Dendritic cell treated with granulocyte-macrophage colony-stimulating factor and Interleukin-4, amounts not matched to agents 40 ng/mL and 50 ng/mL, for 4 days (primary cell): Measurements from ENCODE around the gene ACOT2.
"Not testable (repeated sequence)": the region's sequence is repeated elsewhere in the genome, so short reads cannot be mapped to it uniquely, and the experiment has no call there.

Experiments used
- H3K27ac Mint-ChIP-seq: one replicate; pipeline ENCODE4 v1.8.0; 2022; ENCODE audit warnings: mild to moderate bottlenecking, mixed read lengths
- H3K27me3 Mint-ChIP-seq: one replicate; pipeline ENCODE4 v1.8.0; 2022; ENCODE audit warnings: mild to moderate bottlenecking, mixed read lengths
- H3K36me3 Mint-ChIP-seq: one replicate; pipeline ENCODE4 v1.8.0; 2022; ENCODE audit warnings: low read depth, mixed read lengths
- H3K4me1 Mint-ChIP-seq: one replicate; pipeline ENCODE4 v1.8.0; 2022; ENCODE audit warnings: low read depth, mixed read lengths
- H3K4me3 Mint-ChIP-seq: one replicate; pipeline ENCODE4 v1.8.0; 2022; ENCODE audit warnings: mild to moderate bottlenecking, moderate library complexity, mixed read lengths
- H3K9me3 Mint-ChIP-seq: one replicate; pipeline ENCODE4 v1.8.0; 2022; ENCODE audit warnings: mixed read lengths
- intact Hi-C: fragments of 100-400 bp; cut with micrococcal nuclease; formaldehyde crosslinking; loops from one replicate; pipeline ENCODE4 v1.15.0; 2022

Gene ACOT2

GRCh38 chr14:73582102-73582979, 13.3 kb downstream of the ACOT2 start:
- intact Hi-C loops, H3K27ac Mint-ChIP-seq, H3K9me3 Mint-ChIP-seq, H3K27me3 Mint-ChIP-seq, H3K4me3 Mint-ChIP-seq, H3K4me1 Mint-ChIP-seq: not testable (repeated sequence)
- H3K36me3 Mint-ChIP-seq = peaks cover 30% of the 10 kb centered on the region

DNA sequence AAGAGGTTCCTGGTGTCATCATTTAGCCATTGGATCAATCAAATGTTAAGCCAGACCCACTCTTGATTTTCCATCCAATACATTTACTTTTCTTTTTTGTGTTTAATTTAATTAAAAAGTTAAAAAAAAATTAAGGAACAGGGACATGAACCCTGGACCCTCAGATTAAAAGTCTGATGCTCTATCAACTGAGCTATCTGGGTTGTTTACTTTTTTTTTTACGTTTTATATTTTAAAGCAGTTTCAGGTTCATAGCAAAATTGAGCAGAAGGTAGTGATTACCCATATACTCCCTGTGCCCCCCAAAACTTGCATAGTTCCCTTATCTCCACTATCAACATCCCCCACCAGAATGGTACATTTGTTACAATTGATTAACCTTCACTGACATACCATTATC, 19.7 kb downstream of the ACOT2 start:
- Mint-ChIP-seq H3K4me1 (no peaks in the 10 kb centered on the region), H3K4me3 (no peak overlapping the region), H3K27me3 (peaks cover 36% of the 10 kb centered on the region), H3K9me3 (no peaks in the 10 kb centered on the region), H3K27ac (no peak overlapping the region), H3K36me3 (no peaks in the 10 kb centered on the region)
- intact Hi-C loops = no loop called here

DNA sequence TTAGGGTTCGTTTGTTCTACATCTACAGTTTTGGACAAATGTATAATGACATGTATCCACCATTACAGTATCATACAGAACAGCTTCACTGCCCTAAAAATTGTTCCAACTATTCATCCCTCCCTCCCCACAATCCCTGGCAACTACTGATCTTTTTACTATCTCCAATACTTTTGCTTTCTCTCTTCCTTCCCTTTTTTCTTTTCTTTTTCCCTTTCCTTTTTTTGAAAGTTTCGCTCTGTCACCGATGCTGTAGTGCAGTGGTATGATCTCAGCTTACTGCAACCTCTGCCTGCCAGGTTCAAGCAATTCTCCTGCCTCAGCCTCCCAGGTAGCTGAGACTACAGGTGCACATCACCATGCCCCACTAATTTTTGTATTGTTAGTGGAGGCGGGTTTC, 20.1 kb downstream of the ACOT2 start:
- Mint-ChIP-seq H3K4me1 (no peaks in the 10 kb centered on the region), H3K27me3 (peaks cover 37% of the 10 kb centered on the region), H3K36me3 (no peaks in the 10 kb centered on the region), H3K27ac (no peak overlapping the region), H3K9me3 (no peaks in the 10 kb centered on the region), H3K4me3 (no peak overlapping the region)
- intact Hi-C loops = no loop called here

GRCh38 chr14:73590673-73591004, 21.6 kb downstream of the ACOT2 start:
- H3K36me3 Mint-ChIP-seq, intact Hi-C loops, H3K27ac Mint-ChIP-seq, H3K4me3 Mint-ChIP-seq, H3K4me1 Mint-ChIP-seq, H3K9me3 Mint-ChIP-seq: not testable (repeated sequence)
- peaks cover 37% of the 10 kb centered on the region for H3K27me3 Mint-ChIP-seq

DNA sequence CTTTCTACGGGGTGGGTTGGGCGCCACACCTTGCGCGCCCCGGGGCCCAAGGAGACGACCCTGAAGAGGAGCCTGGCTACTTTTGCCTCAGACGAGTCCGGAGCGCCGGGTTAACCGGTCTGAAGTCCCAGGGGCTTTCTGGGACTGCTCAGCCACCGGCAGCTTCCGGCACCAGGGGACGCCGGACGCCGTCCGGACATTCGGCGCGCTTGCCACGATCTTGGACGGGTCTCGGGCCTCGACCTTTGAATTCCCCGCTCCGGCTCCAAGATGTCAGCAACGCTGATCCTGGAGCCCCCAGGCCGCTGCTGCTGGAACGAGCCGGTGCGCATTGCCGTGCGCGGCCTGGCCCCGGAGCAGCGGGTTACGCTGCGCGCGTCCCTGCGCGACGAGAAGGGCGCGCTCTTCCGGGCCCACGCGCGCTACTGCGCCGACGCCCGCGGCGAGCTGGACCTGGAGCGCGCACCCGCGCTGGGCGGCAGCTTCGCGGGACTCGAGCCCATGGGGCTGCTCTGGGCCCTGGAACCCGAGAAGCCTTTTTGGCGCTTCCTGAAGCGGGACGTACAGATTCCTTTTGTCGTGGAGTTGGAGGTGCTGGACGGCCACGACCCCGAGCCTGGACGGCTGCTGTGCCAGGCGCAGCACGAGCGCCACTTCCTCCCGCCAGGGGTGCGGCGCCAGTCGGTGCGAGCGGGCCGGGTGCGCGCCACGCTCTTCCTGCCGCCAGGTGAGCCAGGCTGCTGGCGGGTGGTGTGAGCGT, 22.9 kb downstream of the ACOT2 start, which contains the start of gene ACOT4:
Gene ACOT4, plus strand, starts transcription at position 184 of the 760 bp plus-strand sequence. Its CDS starts 87 bp downstream, at position 271.
- Mint-ChIP-seq H3K4me3 (peak within 1 kb of the TSS; percentile 70), H3K9me3 (no peaks in the 10 kb centered on the region), H3K36me3 (no peaks in the 10 kb centered on the region), H3K27me3 (peaks cover 37% of the 10 kb centered on the region), H3K27ac (no peak within 1 kb of the TSS), H3K4me1 (no peaks in the 10 kb centered on the region)
- intact Hi-C loops = no loop called here

DNA sequence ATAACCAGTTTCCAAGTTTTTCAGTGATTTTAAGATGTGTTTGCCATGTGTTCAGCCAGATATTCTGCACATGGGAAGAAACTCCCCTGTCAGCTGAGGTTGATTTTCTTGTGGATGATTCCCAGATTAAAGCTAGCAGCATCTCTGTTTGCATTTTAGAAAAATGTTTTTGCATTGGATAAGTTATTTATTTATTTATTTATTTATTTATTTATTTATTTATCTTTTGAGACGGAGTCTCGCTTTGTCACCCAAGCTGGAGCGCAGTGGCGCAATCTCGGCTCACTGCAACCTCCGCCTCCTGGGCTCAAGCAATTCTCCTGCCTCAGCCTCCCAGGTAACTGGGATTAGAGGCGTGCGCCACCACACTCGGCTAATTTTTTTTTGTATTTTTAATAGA, 25.5 kb downstream of the ACOT2 start:
- no peak overlapping the region for H3K27ac Mint-ChIP-seq
- intact Hi-C loops = no loop called here
- H3K4me3 Mint-ChIP-seq = no peak overlapping the region
- no peaks in the 10 kb centered on the region for H3K4me1 Mint-ChIP-seq
- no peaks in the 10 kb centered on the region for H3K36me3 Mint-ChIP-seq
- no peaks in the 10 kb centered on the region for H3K9me3 Mint-ChIP-seq
- H3K27me3 Mint-ChIP-seq = peaks cover 35% of the 10 kb centered on the region

- Mint-ChIP-seq H3K27ac (no peak overlapping the region), H3K4me1 (no peaks in the 10 kb centered on the region)
- intact Hi-C loops = no loop called here
Measured at GRCh38 chr14:73599499-73599898, 30.5 kb downstream of the ACOT2 start.

GRCh38 chr14:73602994-73603393, 34.0 kb downstream of the ACOT2 start:
- no peaks in the 10 kb centered on the region for H3K36me3 Mint-ChIP-seq
- H3K4me1 Mint-ChIP-seq = no peaks in the 10 kb centered on the region
- no peak overlapping the region for H3K27ac Mint-ChIP-seq
- H3K27me3 Mint-ChIP-seq = no peaks in the 10 kb centered on the region
- no peaks in the 10 kb centered on the region for H3K9me3 Mint-ChIP-seq
- no peak overlapping the region for H3K4me3 Mint-ChIP-seq
- intact Hi-C loops = no loop called here

More at GRCh38 chr14:73599499-73599898, 30.5 kb downstream of the ACOT2 start:
- Mint-ChIP-seq H3K36me3 (no peaks in the 10 kb centered on the region), H3K4me3 (no peak overlapping the region), H3K27me3 (no peaks in the 10 kb centered on the region), H3K9me3 (no peaks in the 10 kb centered on the region)

- H3K4me1 Mint-ChIP-seq = no peaks in the 10 kb centered on the region
- H3K36me3 Mint-ChIP-seq = no peaks in the 10 kb centered on the region
- H3K4me3 Mint-ChIP-seq = no peak overlapping the region
- H3K27me3 Mint-ChIP-seq = peaks cover 8% of the 10 kb centered on the region
- intact Hi-C loops = no loop called here
- no peaks in the 10 kb centered on the region for H3K9me3 Mint-ChIP-seq
- H3K27ac Mint-ChIP-seq = no peak overlapping the region
Measured at GRCh38 chr14:73606271-73606670, 37.3 kb downstream of the ACOT2 start.

GRCh38 chr14:73607241-73607640, 38.2 kb downstream of the ACOT2 start:
- H3K27ac Mint-ChIP-seq = no peak overlapping the region
- H3K36me3 Mint-ChIP-seq = no peaks in the 10 kb centered on the region
- H3K4me1 Mint-ChIP-seq = no peaks in the 10 kb centered on the region
- peaks cover 14% of the 10 kb centered on the region for H3K27me3 Mint-ChIP-seq
- H3K9me3 Mint-ChIP-seq = no peaks in the 10 kb centered on the region
- intact Hi-C loops = no loop called here
- no peak overlapping the region for H3K4me3 Mint-ChIP-seq

DNA sequence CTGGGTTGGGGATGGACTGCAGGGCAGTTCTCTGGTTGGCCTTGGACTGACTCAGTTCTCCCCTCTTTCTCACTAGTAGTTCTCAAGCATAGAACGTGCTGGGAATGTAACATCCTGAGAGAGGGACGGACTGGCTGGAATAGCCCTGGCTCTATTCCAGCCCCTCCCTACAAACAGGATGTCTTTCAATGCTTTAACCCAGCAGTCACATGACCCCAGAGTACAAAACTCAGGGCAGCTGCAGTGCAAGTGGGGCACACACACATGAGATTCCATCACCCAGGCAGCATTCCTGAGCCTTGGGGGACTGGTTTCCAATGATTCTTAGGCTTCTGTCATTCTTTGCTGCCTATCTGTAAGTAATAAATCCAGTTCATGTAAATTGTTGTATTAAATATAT, 41.7 kb downstream of the ACOT2 start:
- no peak overlapping the region for H3K27ac Mint-ChIP-seq
- no peak overlapping the region for H3K4me3 Mint-ChIP-seq
- no peaks in the 10 kb centered on the region for H3K4me1 Mint-ChIP-seq
- H3K36me3 Mint-ChIP-seq = no peaks in the 10 kb centered on the region
- H3K9me3 Mint-ChIP-seq = no peaks in the 10 kb centered on the region
- peaks cover 34% of the 10 kb centered on the region for H3K27me3 Mint-ChIP-seq
- intact Hi-C loops = no loop called here

GRCh38 chr14:73612339-73613045, 43.5 kb downstream of the ACOT2 start, which contains the start of gene ACOT6:
Gene ACOT6, plus strand, starts transcription at chr14:73612517. Its CDS starts 55 bp downstream, at chr14:73612572.
- H3K27me3 Mint-ChIP-seq = peaks cover 34% of the 10 kb centered on the region
- H3K36me3 Mint-ChIP-seq = no peaks in the 10 kb centered on the region
- intact Hi-C loops = no loop called here
- peak within 1 kb of the TSS; percentile 81 for H3K4me3 Mint-ChIP-seq
- H3K9me3 Mint-ChIP-seq = no peaks in the 10 kb centered on the region
- no peaks in the 10 kb centered on the region for H3K4me1 Mint-ChIP-seq
- H3K27ac Mint-ChIP-seq = peak within 1 kb of the TSS; percentile 66

DNA sequence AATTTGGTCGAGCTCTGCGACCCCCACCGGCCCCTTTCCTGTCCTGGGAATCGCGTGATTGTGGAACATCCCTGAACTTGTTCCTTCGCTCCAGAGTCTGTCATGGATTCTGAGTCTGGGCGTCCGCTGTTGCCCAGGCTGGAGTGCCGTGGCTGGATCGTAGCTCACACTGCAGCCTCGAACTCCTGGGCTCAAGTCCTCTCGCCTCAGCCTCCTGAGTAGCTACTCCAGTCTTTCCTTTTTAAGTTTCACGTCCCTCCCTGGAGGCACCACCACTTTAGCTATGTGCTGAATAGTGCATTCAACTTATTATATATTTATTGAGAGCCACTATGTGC, 44.0 kb downstream of the ACOT2 start:
- Mint-ChIP-seq H3K27me3 (peaks cover 34% of the 10 kb centered on the region), H3K36me3 (no peaks in the 10 kb centered on the region)

DNA sequence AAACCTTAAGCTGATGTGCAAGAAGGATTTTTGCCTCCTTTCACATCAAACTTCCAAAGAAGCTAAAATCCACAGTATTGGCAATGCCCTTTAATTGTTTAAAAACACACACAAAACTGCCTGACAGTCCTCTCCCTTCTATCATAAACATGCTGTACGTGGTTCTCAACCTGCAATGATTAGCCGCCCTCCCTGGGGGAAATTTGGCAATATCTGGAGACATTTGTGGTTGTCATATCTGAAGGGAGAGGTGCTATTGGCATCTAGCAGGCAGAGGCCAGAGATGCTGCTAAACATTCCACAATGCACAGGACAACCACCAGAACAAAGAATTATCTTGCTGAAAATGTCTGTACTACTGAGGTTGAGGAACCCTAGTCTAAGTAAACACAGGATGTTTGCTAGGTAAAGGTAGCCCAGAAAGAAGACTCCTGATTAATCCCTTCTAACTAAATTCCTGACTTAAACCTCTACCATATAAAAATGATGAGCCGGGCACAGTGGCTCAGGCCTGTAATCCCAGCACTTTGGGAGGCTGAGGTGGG, 44.5 kb downstream of the ACOT2 start:
- Mint-ChIP-seq H3K9me3 (no peaks in the 10 kb centered on the region), H3K4me3 (peak overlapping the region; percentile 81), H3K36me3 (no peaks in the 10 kb centered on the region), H3K27ac (peak overlapping the region; percentile 66), H3K4me1 (no peaks in the 10 kb centered on the region), H3K27me3 (peaks cover 31% of the 10 kb centered on the region)
- intact Hi-C loops = no loop called here

More for the DNA sequence above, 44.0 kb downstream of the ACOT2 start:
- intact Hi-C loops = no loop called here
- H3K27ac Mint-ChIP-seq = peak overlapping the region; percentile 66
- peak overlapping the region; percentile 81 for H3K4me3 Mint-ChIP-seq
- no peaks in the 10 kb centered on the region for H3K4me1 Mint-ChIP-seq
- no peaks in the 10 kb centered on the region for H3K9me3 Mint-ChIP-seq
